Caco-2 (cell line): ENCODE measurements around the gene SLC25A21. TPM values are rescaled to one million over a fixed set of nuclear protein-coding genes. Genes with fewer than 3 reads are reported as not detected.
A peak's percentile ranks its signal among the peaks of the same experiment; 100 is the strongest.

Experiments used
- BruUV-seq: library from RNA; stranded (reverse); fragments of 400-500 nt; replicated peaks from 2 replicates; lab custom pipeline; 2021; lab: Mats Ljungman, UMichigan
- CTCF ChIA-PET: fragments of 300-600 bp; sonication (Branson Sonifier 250); formaldehyde crosslinking; loops from one replicate; lab custom pipeline; 2022; ENCODE audit warnings: antibody characterized with exemption; lab: Charles Lee
- POLR2A ChIA-PET: fragments of 300-600 bp; sonication (Branson Sonifier 250); formaldehyde crosslinking; loops from one replicate; lab custom pipeline; 2022; ENCODE audit warnings: antibody characterized with exemption; lab: Charles Lee
- DNase-seq, 2 experiments: peaks; one replicate each; pipeline versions ENCODE4 v3.0.0 to v3.0.0-alpha.2; 2020 to 2022
- H3K27me3 ChIP-seq: replicated peaks from 2 replicates; pipeline ENCODE4 v1.6.0; 2011; ENCODE audit warnings: low read length; ENCODE audit not compliant: control insufficient read depth, insufficient read depth
- H3K36me3 ChIP-seq: 2 replicates; pipeline ENCODE4 v1.5.1; 2011; ENCODE audit warnings: low read length; ENCODE audit not compliant: control insufficient read depth, insufficient read depth
- H3K4me1 ChIP-seq: fragments of 250-450 bp; sonication (Bioruptor Pico); 2 replicates; pipeline ENCODE4 v1.5.1; 2020; ENCODE audit warnings: mild to moderate bottlenecking
- H3K4me3 ChIP-seq: 2 replicates; pipeline ENCODE4 v1.5.1; 2011; ENCODE audit warnings: low read depth, mild to moderate bottlenecking, control low read depth, low read length
- H3K9me3 ChIP-seq: fragments of 250-450 bp; sonication (Bioruptor Pico); 2 replicates; pipeline ENCODE4 v1.5.1; 2020; ENCODE audit warnings: mild to moderate bottlenecking, moderate library complexity
- H3K27ac Mint-ChIP-seq: one replicate; pipeline ENCODE4 v1.8.0; 2022; ENCODE audit warnings: mixed read lengths; ENCODE audit not compliant: unreplicated experiment
- H3K27me3 Mint-ChIP-seq: one replicate; pipeline ENCODE4 v1.8.0; 2022; ENCODE audit warnings: mixed read lengths; ENCODE audit not compliant: insufficient read depth, unreplicated experiment
- H3K36me3 Mint-ChIP-seq: one replicate; pipeline ENCODE4 v1.8.0; 2022; ENCODE audit warnings: mild to moderate bottlenecking, mixed read lengths; ENCODE audit not compliant: insufficient read depth, unreplicated experiment
- H3K4me1 Mint-ChIP-seq: one replicate; pipeline ENCODE4 v1.8.0; 2022; ENCODE audit warnings: low read depth, mixed read lengths; ENCODE audit not compliant: unreplicated experiment
- H3K4me3 Mint-ChIP-seq: one replicate; pipeline ENCODE4 v1.8.0; 2022; ENCODE audit warnings: mild to moderate bottlenecking, moderate library complexity, mixed read lengths; ENCODE audit not compliant: unreplicated experiment
- H3K9me3 Mint-ChIP-seq: one replicate; pipeline ENCODE4 v1.8.0; 2022; ENCODE audit warnings: mixed read lengths; ENCODE audit not compliant: unreplicated experiment
- intact Hi-C: fragments of 100-400 bp; cut with micrococcal nuclease; formaldehyde crosslinking; loops from one replicate; pipeline ENCODE4 v1.10.0; 2022; ENCODE audit not compliant: unreplicated experiment
- total RNA-seq: library from RNA; stranded (reverse); gene quantifications from 2 replicates; pipeline ENCODE4 v1.2.3, GENCODE V29; 2022
- TF ChIP-seq, protein P1 (sequence below), 2 experiments: fragments of 200-600 bp in 1 of 2; IDR thresholded peaks; 1 replicate in 1 of 2; 2 replicates in 1 of 2; pipeline versions ENCODE4 v1.5.1 to v1.8.0; 2011 to 2022; ENCODE audit warnings: antibody characterized with exemption in 1 of 2, control low read depth in 1 of 2, inconsistent platforms in 1 of 2, low read depth in 1 of 2, low read length in 1 of 2, mild to moderate bottlenecking in 1 of 2, moderate library complexity in 1 of 2; ENCODE audit not compliant: insufficient read depth in 1 of 2, severe bottlenecking in 1 of 2, unreplicated experiment in 1 of 2

Gene SLC25A21
- total RNA-seq, 1 experiment from 2014 or later, result 3.2 TPM

DNA sequence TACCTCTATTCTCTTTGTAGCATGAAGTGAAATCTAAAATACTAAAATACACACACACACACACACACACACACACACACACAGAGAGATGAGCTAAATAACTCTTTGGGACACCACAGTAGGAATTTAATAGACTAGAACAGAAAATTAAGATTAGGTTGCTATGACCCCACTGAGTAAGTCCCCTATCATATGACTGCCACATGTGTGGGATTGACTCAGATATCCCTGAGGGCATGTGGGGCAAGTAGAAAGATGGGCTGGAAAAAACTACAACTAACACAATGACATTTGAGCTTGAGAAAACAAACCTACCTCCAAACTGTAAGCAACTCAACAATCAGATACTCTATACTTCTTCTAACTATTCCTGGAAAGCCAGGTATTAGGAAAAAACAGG, 27.0 kb downstream of the SLC25A21 start:
- Mint-ChIP-seq H3K27ac (no peak overlapping the region), H3K36me3 (no peaks in the 10 kb centered on the region), H3K27me3 (no peaks in the 10 kb centered on the region), H3K4me3 (no peak overlapping the region), H3K4me1 (peaks cover 14% of the 10 kb centered on the region), H3K9me3 (no peaks in the 10 kb centered on the region)
- H3K4me3 ChIP-seq, result no peak overlapping the region
- no peak for DNase-seq
- H3K4me1 ChIP-seq, result peaks cover 9% of the 10 kb centered on the region; the same call in 1 of the 2 replicates
- CTCF ChIA-PET, result no interaction called here
- TF ChIP-seq, protein P1, sequence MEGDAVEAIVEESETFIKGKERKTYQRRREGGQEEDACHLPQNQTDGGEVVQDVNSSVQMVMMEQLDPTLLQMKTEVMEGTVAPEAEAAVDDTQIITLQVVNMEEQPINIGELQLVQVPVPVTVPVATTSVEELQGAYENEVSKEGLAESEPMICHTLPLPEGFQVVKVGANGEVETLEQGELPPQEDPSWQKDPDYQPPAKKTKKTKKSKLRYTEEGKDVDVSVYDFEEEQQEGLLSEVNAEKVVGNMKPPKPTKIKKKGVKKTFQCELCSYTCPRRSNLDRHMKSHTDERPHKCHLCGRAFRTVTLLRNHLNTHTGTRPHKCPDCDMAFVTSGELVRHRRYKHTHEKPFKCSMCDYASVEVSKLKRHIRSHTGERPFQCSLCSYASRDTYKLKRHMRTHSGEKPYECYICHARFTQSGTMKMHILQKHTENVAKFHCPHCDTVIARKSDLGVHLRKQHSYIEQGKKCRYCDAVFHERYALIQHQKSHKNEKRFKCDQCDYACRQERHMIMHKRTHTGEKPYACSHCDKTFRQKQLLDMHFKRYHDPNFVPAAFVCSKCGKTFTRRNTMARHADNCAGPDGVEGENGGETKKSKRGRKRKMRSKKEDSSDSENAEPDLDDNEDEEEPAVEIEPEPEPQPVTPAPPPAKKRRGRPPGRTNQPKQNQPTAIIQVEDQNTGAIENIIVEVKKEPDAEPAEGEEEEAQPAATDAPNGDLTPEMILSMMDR (IDR thresholded peaks at IDR 0.05; ENCODE audit: insufficient read depth in 1 of 2, low read depth in 1 of 2, low read length in 1 of 2, severe bottlenecking in 1 of 2, unreplicated experiment in 1 of 2), result no peak
- H3K9me3 ChIP-seq, result no peaks in the 10 kb centered on the region
- H3K27me3 ChIP-seq, result no peaks in the 10 kb centered on the region
- no peaks in the 10 kb centered on the region for H3K36me3 ChIP-seq
- POLR2A ChIA-PET, result no interaction called here
- BruUV-seq, result no TSS peak
- intact Hi-C loops, result no loop called here

DNA sequence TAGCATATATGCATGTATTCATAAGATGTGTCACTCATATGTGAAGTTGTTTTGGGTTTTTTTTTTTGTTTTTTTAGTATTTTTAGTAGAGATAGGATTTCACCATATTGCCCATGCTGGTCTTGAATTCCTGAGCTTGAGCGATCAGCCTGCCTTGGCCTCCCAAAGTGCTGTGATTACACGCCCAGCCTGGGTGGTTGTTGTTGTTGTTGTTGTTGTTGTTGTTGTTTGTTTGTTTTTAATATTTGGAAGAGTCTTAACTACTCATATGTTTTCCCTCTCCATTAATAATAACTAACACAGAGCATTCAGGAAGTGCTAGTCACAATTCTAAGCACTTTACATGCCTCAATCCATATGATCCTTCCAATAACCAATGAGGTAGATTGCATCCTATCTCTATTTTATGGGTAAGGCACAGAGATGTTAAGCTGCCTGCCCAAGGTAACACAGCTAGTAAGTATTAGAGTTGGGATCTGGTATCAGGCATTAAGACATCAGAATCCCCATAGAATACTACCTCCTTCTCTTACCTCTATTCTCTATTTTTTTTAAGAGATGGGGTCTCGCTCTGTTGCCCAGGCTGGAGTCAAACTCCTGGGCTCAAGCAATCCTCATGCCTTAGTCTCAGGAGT, 27.6 kb downstream of the SLC25A21 start:
- no peaks in the 10 kb centered on the region for H3K36me3 ChIP-seq
- no peaks in the 10 kb centered on the region for H3K27me3 ChIP-seq
- no TSS peak for BruUV-seq
- Mint-ChIP-seq H3K36me3 (no peaks in the 10 kb centered on the region), H3K4me3 (no peak overlapping the region), H3K9me3 (no peaks in the 10 kb centered on the region), H3K27me3 (no peaks in the 10 kb centered on the region), H3K4me1 (peaks cover 11% of the 10 kb centered on the region), H3K27ac (no peak overlapping the region)
- ChIA-PET POLR2A (no interaction called here), CTCF (no interaction called here)
- TF ChIP-seq, protein P1 (IDR thresholded peaks at IDR 0.05; ENCODE audit: insufficient read depth in 1 of 2, low read depth in 1 of 2, low read length in 1 of 2, severe bottlenecking in 1 of 2, unreplicated experiment in 1 of 2), result no peak
- intact Hi-C loops, result no loop called here
- H3K4me1 ChIP-seq, result peaks cover 9% of the 10 kb centered on the region; the same call in 1 of the 2 replicates
- H3K9me3 ChIP-seq, result no peaks in the 10 kb centered on the region
- no peak overlapping the region for H3K4me3 ChIP-seq
- DNase-seq, result no peak

DNA sequence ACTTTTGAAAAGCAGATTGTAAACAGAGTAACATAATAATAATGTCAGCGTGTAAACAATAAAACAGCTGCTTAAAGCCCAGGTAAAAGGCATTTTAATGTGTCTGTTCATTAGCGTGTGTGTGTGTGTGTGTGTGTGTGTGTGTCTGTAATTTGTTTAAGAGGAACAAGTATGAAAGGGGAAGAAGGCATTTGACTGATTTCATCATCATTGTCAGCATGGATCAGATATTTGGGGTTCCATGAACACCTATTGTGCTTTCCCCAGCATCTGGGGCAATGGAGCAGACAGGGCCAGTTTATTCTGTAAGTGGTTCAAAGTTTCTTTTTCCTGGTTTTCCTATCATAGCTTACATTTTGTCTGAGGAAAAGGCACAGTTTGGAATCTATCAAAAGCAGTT, 28.9 kb downstream of the SLC25A21 start:
- H3K27me3 ChIP-seq, result no peaks in the 10 kb centered on the region
- H3K36me3 ChIP-seq, result no peaks in the 10 kb centered on the region
- no peak overlapping the region for H3K27ac Mint-ChIP-seq
- H3K9me3 Mint-ChIP-seq, result no peaks in the 10 kb centered on the region
- intact Hi-C loops, result no loop called here
- peaks cover 11% of the 10 kb centered on the region for H3K4me1 Mint-ChIP-seq
- TF ChIP-seq, protein P1 (IDR thresholded peaks at IDR 0.05; ENCODE audit: insufficient read depth in 1 of 2, low read depth in 1 of 2, low read length in 1 of 2, severe bottlenecking in 1 of 2, unreplicated experiment in 1 of 2), result no peak
- H3K4me3 ChIP-seq, result no peak overlapping the region
- DNase-seq, result peak in 1 of 2 experiments; percentile 9
- ChIA-PET POLR2A (no interaction called here), CTCF (interaction anchor here (0.7 to 1.1 kb wide), 5 partner anchors 55 to 590 kb away, joined by 3 to 8 read pairs (median 3); partner anchors contain the start of gene MIPOL1)
- no peaks in the 10 kb centered on the region for H3K36me3 Mint-ChIP-seq
- BruUV-seq, result no TSS peak
- H3K4me3 Mint-ChIP-seq, result no peak overlapping the region
- no peaks in the 10 kb centered on the region for H3K9me3 ChIP-seq
- peaks cover 9% of the 10 kb centered on the region; the same call in 1 of the 2 replicates for H3K4me1 ChIP-seq
- no peaks in the 10 kb centered on the region for H3K27me3 Mint-ChIP-seq
